HG02610 (cell line): Measurements from ENCODE around the gene UPK3A.
"Not testable (repeated sequence)": the region's sequence is repeated elsewhere in the genome, so short reads cannot be mapped to it uniquely, and the experiment has no call there.

ENCODE experiments used
- ATAC-seq: cut with Tn5 transposase; IDR thresholded peaks from one replicate; pipeline ENCODE4 v1.9.1; 2021; ENCODE audit warnings: mild to moderate bottlenecking, moderate library complexity; ENCODE audit not compliant: unreplicated experiment

UPK3A gene

DNA sequence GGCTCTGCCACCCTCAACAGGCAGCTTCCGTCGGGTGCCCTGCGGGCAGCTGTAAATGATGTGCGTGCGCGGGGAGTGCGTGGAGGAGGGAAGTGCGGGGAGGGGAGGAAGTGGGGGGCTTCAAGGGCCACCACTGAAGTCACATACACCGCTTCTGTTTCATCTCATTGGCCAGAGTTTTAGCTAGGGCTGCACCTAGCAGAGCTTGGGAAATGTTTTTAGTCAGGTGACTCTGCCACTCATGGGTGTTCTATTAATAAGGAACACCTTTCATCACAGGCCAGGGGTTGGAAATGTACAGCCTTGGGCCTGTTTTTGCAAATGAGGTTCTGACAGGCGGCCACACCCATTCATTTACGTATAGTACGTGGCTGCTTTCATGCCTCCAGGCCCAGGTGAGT, 39.6 kb downstream of the UPK3A start:
- no peak for ATAC-seq

DNA sequence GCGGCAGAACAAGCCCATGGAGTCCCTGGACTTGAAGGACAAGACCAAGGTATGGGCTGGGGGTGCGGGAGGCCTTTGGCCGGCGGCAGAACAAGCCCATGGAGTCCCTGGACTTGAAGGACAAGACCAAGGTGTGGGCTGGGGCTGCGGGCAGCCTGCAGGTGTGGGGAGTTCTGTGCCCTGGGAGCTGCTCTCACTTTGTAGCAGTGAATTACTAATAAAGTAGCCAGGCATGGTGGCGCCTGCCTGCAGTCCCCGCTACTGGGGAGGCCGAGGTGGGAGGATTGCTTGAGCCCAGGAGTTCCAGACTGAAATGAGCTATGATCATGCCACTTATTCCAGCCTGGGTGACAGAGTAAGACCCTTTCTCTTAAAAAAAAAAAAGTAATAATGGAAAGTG, 43.5 kb downstream of the UPK3A start:
- ATAC-seq, result not testable (repeated sequence)

DNA sequence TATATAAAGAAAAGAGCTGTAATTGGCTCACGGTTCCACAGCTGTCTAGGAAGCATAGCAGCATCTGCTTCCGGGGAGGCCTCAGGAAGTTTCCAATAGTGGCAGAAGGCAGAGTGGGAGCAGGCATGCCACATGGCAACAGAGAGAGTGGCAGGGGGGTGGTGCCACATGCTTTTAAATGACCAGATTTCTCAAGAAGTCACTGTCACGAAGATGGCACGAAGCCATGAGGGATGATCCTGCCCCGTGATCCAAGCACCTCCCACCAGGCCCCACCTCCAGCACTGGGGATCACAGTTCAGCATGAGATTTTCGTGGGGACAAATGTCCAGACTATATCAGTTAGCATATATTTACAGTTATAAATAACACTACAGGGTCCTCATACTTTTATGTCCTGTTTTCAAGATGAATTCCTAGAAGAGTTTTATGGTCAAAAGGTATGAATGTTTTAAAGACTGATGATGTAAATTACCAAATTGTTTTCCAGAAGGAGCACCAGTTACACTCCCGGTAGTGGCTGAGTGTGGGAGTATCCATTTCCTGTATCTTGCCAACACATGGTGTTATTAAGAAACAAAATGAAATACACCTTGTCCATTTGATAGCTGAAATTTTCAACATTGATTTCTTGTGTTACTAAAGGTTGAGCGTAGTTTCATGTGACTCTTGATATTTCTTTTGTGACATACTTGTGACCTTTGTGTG, 44.2 kb downstream of the UPK3A start:
- ATAC-seq, result no peak

DNA sequence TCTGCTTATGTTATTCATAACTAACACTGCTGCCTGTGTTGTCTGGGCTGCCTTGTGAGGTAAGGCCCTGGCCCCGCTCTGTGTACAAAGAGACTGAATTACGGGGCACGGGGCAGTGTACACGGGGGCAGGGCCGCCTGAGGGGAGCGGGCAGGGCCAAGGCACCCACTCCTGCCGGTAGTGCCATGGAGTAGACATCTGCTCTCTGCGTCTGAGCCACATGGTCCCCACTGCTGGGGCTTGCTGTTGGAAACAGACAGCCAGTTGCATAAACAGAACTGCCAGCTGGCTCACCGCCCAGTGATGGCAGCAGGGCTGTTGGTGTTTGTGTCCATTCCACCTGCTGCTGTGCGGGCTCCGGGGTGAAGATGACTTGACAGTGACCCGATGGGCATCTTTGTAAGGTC, 44.8 kb downstream of the UPK3A start:
- no peak for ATAC-seq

DNA sequence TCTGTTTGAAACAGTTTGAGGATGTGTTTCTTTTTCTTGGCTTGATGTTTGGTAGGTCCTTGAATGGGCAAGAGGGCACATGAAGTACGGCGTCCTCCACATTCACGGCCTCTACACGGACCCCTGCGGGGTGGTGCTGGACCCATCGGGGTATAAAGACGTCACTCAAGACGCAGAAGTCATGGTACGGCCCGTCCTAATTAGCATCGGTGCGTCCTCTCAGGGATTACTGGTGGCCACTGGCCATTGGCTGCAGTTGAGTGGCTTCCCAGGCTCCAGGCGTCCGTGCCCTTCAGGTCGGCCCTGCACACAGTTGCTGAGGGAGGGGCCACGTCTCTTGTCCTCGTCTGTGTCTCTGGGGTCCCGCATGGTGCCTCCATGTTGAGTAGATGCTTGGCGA, 45.8 kb downstream of the UPK3A start:
- ATAC-seq, result no peak

DNA sequence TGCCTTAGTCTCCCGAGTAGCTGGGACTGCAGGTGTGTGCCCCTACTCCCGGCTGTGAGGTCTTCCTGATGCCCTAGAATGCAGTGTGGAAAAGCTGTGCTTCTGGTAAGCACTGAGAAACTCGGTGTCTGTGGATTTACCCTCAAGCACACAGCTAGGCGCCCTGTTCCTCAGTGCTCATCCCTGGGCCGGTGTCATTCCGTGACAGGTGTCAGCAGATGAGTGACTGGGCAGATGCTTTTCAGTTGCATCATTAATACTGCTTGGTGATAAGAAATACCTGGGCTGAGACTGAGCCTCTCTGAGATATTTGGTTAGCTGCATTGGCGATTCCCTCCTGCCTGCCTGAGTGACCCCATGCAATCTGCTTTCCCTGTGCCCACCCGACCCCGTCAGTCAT, 46.7 kb downstream of the UPK3A start:
- no peak for ATAC-seq

DNA sequence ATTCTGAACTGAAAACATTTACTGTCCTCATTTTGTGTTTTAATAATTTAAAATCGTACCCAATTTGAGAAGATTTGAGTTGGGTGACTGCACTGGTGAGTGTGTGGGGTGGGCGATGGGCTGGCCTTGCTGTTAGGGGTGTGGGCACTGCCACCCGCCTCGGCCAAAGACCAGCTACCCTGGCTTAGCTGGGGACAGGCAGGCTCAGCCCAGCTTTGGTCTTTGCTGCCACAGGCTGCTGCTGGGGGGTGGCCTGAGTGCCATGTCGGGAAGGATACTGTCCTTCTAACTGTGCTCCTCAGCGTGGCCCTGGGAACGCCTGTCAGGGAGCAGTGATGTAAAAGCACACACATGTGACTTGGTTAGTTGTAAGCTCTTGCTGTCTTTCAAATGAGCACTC, 47.3 kb downstream of the UPK3A start:
- ATAC-seq, result no peak

DNA sequence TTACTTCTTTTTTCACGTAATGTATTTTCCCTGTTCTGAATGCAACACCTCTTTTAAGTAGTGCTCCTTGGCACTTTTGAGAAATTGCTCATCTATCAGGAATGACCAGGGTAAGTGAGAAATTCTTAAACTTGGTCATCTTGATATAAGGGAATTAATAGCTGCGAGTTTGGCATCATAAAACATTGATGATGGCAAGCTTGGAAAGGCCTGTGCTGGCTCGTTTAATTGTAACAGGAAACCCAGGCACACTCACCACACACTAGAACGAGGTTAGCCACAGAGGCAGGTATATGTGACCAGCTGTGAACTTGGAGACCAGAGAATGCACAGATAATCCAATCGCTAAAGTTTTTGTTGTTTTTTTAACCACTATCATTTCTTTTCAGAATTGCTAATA, 49.3 kb downstream of the UPK3A start:
- ATAC-seq, result no peak

DNA sequence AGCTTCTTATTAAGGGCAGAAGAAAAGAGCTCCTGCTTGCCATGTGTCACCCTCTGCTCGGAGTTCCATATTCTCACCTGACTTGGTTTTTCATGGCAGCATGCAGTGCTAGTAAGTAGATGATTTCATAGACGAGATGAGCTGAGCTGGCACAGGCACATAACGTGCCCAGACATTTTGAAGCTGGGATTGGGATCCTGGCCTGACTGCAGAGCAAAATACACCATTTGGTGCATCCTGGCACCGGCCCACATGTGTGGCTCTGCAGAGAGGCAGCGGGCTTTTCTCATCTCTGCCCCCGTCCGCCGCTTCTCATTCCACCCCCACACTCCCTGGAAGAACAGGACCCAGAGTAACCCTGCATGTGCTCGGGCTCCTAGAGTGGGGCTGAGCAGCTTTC, 49.8 kb downstream of the UPK3A start:
- ATAC-seq, result no peak

DNA sequence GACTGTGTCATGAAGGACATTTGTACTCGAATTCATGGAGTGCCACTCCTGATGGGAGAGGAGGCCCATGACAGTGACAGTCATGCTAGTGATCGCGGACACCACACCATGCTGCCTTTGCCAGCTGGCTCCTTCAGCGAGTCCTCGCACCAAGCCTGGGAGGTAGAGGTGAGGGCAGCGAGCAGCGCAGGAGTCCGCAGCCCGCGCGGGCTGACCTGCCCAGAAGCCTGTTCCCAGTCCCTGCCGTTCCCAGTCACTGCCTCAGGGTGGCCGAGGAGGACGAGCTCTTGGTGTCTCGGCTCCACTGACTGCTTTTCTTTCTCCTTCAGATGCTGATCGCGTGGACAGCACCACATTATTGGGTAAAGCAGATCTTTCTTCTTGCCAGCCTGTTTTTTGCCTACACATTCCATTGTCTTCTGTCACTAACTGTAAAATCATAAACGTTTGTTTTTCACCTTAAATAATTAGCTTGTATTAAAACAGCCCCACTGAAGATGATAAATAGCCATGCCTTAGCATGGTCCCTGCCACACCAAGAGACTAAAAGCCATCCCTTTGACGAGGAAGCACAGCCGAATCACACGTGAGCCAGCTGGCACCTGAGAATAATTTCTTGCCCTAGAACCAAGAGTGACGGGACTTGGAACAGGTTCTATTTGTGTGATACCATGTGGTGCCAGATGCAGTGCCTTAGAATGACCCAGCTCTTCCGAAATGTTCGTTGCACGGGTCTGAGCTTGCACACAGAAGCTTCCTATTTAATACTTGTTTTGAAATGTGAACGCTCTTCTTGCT, 50.5 kb downstream of the UPK3A start:
- no peak for ATAC-seq

DNA sequence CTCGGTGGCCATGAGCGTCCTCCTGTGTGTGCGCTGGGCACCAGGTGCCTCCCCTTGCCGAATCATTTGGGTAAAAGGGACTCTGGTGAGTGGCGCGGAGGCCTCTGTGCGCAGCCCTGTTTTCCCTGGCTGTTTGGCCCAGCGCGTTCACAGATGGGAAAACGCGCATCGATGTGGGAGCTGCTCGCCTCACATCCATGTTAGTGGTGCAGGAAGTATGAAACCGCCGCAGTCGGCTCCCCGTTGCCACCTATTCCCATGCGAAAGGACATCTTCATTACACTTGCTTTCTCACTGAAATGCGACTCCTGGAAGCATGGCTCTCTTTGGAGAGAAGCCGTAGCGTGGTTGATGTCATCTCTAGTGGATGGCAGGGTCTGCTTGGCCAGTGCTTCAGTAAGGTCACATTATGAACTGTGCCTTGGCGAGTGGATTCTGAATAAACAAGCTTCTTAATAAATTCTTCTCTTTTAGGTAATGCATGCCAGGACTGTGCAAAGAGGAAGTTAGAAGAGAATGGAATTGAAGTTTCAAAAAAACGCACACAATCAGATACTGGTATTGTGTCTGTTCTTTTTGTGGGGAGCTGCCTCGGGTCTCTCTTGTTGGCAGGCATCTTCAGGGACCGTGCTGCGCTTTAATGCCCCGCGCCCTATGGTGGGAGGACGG, 51.2 kb downstream of the UPK3A start:
- ATAC-seq, result no peak

DNA sequence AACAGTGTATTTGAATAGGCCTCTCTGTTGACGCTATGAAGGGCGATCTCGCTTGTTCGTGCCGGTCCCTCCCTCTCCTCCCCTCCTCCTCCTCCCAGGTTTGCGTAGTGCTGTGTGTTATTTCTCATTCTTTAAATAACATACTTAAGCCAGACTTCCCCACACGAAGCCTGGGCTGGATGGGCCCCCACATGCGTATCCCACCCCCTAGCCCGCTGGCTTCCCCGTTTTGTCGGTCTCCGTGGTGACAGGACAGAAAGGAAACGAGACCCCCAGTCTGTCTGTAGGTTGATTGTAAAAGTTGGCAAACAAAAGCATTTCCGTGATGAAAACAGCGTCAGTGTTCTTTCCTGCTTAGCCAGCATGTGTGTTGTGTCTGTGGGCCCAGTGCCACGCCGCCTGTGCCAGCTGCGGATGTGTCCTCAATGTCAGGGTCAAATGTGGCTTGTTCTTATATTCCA, 52.3 kb downstream of the UPK3A start:
- no peak for ATAC-seq

DNA sequence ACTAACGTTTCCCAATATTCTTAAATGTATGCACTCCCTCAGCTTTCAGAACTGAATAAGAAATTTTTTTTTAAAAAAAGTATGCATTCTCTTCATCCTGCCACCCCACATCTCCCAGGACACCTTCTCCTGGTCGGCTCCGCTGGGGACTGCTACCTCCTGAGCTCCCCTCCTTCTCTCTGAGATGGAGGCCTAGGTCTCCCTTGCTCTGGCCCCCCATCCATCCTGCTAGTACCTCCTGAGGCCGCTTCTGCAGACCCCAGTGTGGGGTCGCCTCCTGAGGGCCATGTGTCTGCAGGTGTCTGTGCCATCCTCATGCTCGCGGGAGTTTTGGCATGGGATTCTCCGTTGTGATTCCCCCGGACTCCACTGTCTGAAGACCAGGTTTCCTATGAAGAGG, 52.8 kb downstream of the UPK3A start:
- no peak for ATAC-seq

DNA sequence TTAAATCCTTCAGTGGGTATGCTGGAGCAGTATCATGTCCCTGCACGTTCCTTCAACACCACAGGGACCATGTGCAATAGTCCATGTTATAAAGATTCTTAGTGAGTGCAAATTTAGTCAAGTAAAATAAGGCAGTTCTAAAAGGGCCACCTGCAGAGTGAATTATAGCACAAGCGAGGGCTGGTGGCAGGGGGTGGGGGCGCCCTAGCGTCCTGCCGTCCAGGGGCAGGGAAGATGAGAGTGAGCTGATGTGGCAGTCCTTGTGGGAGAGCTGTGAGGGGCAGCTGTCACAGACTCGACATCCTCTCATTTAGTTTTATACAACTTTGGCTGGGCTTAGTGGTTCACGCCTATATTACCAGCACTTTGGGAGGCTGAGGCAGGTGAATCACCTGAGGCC, 54.0 kb downstream of the UPK3A start:
- ATAC-seq, result no peak

DNA sequence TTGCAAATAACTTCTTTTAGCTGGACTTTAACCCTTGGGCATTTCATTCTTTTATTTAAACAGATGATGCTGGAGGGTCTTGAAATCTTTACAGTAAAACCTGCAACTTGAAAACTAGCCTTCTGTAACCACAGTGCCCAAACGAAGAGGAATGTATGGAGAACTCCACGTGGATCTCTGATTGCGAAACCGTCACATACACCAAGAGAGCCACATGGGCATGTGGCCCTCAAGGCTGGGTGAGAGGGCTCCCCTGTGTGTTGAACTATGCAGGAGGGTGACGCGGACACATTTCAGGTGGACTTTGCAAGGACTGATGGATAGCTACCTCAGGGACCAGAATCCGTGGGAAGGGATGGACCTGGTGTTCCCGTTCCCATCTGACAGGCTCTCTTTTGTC, 55.6 kb downstream of the UPK3A start:
- no peak for ATAC-seq

DNA sequence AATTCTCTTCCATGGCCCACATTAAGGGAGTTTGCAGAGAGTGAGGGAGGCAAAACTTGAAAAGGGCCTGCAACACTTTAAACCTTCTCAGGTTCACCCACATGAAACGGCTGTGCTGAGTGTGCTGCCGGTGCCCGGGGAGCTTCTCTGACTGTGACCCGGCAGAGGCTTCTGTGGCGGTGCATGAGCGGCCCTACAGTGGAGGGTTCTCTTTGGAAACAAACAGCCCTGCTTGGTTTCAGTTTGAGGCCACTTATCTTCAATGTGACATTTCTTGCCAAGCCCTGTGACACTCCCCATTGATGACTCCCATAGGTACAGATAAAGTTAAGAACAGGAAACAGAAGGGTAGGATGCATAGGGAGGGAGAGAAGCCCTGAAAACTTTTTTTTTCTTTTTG, 56.7 kb downstream of the UPK3A start:
- no peak for ATAC-seq

DNA sequence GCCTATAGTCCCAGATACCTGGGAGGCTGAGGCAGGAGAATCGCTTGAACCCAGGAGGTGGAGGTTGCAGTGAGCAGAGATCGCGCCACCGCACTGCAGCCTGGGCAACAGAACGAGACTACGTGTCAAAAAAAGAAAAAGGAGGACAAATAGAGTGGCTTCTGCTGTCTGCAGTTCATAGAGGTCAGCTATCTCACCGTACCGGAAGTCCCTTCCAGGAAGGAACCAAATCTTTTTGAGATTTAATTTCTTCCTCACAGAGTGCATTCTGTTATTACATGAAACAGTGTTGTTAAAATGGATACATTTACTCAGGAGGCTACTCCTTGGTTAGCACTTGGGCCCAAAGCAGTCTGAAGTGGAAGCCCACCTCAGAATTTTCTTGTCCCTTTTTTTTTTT, 58.4 kb downstream of the UPK3A start:
- no peak for ATAC-seq

DNA sequence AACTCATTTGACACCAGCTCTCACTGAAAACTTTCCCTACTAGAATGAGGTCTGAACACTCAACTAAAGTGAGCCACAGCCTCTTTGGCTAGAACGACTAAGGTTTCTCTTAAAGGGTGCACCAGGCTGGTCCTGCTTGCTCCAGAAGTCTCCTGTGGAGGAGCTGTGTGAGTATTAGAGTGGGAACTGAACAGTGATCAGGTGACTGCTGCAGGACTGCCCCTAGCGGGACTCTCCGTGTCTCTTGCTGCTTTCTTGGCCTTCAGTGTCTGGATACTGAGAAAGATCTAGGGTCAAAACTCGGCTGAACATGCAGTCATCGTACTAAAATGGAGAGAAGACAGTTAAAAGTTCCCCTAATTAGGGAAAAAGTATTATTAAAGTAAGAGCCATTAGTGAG, 59.6 kb downstream of the UPK3A start:
- ATAC-seq, result no peak
